ENCODE measurements around the gene FAM83C. TPM values are rescaled to one million over a fixed set of nuclear protein-coding genes. Genes with fewer than 3 reads are reported as not detected.

Gene FAM83C
- 39.1 TPM for total RNA-seq

DNA sequence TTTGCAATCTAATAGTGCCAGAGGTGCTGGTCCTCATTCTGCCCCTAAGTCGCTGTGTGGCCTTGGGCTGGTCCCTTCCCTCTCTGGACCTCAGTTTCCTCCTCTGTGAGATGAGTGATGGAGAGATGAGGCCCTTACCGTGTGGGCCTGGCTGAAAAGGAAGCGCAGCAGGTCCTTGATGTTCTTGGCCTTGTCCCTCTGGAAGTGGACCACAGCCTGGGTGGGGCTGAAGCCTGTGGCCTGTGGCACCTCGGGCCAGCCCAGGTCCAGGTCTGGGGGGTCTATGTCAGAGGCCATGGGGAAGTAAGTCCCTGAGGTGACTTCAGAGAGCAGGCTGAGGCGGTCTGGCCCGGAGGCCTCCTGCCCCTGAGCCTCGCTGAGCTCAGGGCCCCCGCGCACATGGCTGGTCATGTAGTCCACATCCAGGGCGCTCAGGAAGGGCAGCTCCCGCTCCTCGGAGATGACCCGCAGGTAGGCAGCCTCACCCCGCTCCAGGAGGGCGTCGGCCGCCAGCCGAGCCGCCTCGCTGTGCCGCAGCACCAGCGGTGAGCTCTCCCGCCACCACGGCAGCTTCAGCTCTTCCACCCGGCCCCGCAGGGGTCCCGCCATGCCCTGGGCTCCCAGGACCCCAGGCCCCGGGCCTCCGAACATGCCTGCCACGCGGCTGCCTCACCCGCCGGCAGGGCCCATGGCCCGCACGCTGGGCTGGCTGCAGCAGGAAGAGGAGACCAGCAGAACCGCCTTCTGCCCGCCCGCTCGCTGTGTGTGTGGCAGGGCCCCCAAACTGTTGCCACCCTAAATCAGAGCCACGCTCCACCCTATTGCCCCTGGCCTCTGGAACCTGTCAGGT is at the start of gene FAM83C:
FAM83C (minus strand) TSS at position 772 of the 850 bp plus-strand sequence; CDS start at position 651, 121 bp downstream.
- ATAC-seq: peak; percentile 87

DNA sequence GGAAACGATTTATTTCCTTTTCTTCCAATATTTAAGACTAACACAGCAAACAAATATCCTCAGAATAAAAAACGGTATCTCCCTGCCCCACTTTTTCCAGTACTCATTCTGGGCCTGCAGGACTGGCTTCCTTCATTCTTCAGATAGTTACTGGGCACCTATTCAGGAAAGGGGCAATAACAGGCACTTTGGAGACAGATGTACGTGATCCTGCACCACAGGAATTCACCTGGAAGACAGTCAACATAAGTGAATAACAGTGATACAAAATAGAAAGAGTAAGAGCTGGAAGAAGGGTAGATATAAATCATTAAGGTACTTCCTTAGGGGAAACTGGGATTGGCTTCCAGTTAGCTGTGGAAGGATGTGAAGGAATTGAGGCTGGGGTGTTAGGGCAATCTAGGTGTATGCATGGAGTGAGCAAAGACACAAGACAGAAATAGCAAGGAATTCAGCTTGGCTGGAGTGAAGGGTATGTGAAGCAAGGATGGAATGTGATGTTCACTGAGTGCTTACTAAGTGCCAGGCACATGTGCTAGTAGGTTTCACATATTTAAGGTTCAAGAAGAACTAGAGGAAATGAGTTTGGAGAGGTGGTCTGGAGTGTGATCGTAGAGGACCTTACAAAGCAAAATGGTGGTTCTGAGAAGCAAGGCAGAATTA is 49.3 kb upstream of the FAM83C start:
- ATAC-seq: no peak

DNA sequence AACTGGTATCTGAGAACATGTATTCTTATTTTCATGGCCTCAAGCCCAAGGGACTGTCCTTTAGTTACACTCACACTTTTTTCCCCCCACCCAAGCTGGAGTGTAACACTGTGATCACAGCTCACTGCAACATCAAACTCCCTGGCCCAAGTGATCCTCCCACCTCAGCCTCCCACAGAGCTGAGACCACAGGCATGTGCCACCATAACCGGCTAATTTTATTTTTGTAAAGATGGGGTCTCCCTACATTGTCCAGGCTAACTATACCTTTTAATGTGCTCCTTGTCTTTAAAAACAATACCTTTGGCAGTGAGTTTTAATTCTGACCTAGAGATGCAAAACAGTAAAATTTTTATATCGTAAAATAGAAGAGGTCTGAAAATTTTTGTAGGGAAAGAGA is 48.2 kb upstream of the FAM83C start:
- ATAC-seq: no peak

DNA sequence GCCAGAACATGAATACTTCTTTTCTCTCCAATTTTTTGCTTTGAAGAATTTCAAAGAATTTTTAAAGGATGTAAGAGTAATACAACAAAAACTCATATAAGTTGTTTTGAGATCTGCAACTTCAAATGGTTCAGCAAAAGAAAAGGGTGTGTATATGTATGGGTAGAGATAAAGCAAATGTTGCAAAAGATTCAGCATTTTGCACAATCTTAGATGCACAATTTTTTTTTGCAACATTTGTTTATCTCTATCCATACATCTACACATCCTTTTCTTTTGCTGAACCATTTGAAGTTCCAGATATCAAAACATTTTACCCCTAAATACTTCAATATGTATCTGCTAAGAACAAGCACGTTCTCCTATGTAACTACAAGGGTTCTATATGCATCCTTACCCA is 47.4 kb upstream of the FAM83C start:
- no peak for ATAC-seq

DNA sequence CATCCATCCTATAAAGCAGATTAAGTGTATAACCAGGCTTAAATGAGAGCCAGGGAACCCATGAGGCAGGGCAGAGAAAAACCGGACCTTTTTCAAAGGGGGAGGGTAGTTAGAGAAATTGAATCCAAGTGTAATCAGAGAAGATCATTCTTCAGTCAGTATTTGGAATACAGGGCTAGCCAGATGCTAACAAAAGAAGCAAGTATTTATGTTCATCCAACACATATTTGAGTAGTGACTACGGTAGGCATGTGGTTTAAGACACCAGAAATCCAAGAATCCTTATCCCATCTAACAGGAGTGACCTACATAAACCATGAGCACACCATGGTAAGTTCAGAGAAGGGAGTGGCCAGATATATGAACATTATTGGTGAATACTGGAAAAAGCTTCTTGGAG is 46.8 kb upstream of the FAM83C start:
- no peak for ATAC-seq

DNA sequence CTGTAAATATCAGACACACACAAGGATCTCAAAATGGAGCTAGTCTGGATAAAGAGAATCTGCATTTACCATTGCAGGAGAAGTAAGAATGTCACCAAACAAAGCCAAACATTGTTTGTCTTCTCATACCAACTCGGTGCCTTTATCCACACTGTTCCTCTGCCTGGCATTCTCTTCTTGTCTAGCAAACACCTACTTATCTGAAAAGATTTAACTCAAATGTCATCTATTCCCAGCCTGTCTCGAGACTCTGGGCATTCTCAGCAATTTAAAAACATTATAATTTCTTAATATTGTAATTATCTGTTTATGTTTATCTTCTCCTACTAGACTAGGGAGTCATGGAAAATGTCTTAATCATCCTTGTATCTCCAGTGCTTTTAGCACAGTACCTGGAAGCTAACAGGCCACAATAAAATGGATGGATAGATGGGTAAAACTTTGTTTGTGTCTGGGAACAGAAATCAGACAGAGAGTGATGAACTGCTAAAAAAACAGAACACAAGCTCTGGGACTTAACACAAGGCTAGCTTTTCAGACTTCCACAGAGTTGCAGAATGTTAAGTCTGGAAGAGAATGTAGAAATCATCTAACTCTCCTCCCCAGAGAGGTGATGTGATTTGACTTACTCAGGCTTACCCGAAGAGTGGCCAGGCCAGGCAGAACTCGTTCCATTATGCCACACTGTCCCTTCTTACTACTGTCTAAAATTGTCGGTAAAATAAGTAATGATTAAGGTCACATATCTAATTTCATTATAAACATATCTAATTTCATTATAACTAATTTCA is 42.3 kb upstream of the FAM83C start:
- ATAC-seq: no peak

DNA sequence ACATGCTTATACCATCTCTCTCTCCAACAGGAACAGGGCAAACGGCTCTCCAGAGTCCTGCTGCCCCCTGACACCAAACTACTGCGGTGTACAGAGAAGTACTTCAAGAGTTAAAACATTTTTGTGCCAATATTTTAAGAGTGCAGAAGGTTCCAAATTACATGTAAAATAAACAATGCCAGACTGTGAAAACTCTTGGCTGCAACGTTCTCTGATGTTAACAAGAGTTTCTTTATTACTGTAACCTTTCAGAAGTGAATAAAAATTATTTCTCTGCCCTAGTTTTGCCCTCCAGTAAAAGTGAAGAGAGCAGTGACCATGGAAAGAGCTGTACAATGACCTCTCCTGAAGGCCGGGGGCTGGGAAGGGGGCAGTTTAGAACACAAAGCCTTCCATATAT is 41.4 kb upstream of the FAM83C start:
- ATAC-seq: no peak

DNA sequence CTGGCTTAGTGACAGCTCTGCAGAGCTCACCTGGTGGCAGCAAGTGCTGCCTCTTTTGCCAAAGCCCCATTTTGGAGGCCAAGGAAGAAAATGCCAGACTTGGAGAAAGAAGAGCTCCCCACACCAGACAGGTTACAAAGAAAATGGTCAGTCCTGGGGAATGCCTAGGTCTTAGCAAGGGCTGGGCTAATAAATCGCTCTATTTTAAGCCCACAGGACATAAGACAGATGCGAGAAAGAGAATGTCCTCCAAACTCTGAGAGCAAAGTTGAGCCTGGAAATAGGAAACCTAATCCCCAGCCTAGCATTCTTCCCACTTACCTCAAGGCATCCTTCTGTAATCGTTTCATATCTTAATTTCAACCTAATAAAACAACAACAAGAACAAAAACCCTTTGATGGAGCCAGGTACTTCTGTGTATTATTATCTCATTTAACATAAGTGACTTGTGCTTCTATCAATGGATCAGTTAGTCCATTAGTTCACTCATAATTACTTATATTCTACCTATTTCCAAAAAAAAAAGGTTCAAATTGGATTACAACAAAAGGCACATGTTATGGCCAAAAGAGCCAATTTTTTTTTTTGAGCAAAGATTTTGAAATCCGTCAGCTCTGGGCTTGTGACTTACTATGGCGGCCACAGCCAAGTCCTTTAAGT is 40.4 kb upstream of the FAM83C start:
- no peak for ATAC-seq

DNA sequence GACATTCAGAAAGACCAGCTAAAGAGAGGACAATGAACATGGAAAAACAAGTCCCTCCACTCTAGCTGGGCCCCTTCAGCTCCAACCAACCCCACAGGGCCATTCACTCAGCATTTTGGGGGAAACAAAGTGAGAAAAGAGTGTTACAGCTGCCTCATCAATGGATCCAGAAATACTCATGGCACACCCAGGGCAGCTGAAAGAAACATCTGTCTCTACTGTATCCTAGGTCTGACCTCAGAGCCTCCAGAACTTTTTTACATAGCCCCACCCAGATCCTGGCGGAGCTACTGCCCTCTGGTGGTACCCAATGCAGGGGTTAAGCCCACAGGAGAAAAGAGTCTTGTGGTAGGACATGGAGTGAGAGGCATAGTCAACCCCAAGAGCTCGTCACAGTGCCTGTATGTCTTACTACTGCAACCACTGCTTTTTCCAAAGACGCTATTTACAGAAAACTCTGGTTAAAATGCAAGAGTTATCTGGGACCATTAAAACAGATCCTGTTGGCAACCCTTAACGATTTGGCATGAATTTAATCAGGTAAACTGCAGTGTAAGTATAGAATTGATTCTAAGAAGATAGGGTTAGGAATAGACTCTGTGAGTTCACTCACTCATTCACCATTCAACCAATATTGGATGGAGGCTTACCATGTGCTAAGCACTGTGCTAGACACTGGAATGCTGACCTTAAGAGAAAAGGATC is 37.4 kb upstream of the FAM83C start:
- ATAC-seq: peak; percentile 92

DNA sequence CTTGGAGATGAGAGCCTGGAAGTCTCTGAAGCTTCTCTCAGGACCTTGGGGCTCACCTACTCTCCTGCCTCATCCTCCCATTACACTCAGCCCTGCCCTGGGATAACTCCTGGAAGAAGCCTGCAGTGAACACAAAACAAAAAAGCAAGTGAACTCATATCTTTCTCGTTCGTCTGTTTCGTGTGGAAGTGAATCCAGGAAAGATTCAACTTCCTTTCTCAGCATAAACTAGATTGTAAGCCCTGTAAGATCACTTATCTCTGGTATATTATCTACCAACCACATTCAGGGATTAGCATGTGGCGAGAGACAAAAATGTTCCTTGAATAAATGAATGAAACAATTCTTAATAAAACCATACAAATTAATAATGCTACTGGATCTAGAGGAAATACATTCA is 36.5 kb upstream of the FAM83C start:
- ATAC-seq: no peak

DNA sequence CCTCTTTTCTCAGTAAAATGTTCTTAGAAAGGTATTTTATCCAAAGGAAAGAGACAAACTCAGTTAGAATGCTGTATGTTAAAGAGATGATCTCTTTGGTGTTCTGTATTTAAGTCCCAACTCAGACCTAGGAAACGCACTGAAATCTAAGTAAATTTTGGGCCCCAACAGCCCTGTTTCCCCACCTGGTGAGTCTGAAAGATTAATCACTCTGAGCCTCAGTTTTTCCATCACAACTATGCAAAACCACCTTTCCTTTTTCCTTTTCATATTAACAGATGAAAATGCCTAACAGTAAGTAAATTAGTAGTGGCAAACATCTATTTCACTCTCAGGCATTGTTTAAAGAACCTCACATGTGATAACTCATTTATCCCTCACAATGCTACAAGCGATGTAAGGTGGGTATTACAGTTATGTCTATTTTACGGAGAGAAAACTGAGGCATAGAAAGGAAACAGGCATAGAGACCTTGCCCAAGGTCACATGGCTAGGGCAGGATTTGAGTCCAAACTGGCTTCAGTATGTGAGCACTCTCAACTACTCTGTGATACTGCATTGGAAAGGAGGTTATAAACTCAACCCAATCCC is 36.0 kb upstream of the FAM83C start:
- no peak for ATAC-seq

DNA sequence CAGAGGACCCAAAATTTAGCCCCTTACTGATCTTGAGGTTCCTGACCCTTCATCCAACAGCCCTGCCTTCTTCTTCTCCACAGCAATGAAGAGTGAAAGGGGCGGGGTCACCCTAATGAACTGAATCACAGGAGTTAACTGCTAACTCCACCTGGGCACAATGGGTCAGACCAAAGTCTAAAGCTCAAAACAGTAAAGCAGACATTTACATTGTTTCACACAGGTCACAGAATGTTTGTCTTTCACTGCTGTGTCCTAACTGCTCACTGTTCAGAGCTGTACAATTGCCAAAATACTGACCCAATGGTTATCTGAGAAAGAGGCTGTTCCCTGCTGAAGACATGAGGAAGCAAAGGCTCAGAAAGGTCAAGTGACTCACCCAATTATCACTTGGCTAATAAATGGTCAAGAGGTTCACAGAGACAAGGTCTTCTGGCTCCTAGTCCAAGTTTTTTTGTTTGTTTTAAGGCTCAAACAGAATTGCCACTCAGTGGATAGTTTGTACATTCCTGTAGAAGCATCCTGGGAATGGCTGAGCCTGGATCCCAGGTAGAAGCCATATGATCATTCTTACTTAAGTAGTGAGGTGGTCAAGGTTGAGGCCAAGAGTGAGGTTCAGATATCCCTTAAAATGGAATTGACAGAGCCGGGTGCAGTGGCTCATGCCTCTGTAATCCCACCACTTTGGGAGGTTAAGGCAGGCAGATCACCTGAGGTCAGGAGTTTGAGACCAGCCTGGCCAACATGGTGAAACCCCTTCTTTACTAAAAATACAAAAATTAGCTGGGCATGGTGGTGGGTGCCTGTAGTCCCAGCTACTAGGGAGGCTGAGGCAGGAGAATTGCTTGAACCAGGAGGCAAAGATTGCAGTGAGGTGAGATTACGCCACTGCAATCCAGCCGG is 35.1 kb upstream of the FAM83C start:
- no peak for ATAC-seq

DNA sequence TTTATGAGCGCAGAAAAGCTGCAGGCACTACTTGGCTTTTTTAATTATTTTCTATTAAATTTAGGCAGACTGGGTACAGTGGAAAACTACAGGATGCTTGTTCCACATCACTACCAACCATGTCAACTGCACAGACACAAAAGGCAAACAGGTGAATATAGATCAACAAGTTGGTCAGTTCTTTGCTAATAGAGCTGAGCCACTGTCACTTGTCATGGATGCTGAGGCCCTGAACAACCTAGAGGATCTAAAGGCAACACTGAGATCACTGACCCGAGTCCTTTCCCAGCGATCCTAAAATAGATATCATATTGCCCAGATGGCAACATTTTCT is 34.5 kb upstream of the FAM83C start:
- ATAC-seq: no peak

DNA sequence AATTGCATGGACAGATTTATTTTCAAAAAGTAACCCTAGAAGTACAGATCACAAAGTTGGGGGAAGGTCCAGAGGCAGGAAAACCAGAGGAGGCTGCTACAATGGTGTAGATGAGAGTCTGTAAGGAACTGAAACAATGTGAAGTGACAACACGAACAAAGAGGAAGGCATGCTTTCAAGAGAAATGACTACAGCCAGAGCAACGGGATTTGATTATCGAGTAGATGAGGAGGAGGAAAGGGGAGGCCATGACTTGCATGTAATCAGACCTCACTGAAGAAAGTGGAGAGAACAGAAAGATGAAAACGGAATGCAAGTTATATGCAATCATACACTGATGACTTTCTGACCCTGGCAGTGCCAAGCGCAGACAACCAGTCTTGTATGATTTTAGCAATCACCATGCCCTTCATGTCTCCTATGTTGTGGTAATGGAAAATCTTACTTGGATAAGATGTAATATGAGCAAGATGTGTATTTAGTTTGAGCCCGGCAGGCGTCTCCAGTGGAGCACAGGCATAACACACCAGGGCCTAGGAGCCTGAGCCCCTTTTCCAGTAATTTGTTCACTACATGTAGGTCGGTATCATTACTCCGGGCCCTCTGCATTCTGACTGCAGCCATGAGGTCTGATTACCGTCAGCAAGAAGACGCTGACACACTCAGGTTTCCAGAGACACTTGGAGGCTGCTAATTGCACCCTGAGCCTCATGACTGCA is 34.0 kb upstream of the FAM83C start:
- no peak for ATAC-seq

DNA sequence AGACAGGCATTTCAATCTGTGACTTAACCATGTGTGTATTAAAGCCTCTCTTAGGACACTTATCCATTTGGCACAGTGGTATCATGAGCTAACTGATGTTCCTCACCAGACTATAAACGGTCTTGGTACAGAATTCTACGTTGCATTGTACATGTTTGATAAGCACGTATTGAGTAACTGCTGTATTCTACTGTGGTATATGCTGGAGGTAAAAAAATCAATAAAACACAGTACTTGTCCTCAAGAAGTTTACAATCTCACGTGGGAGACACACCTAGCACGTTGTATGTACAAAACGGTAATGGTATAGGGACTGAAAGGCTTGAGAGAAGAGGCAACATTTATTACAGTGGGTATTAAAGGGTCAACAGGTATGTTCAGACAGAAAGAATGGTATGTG is 33.2 kb upstream of the FAM83C start:
- no peak for ATAC-seq

DNA sequence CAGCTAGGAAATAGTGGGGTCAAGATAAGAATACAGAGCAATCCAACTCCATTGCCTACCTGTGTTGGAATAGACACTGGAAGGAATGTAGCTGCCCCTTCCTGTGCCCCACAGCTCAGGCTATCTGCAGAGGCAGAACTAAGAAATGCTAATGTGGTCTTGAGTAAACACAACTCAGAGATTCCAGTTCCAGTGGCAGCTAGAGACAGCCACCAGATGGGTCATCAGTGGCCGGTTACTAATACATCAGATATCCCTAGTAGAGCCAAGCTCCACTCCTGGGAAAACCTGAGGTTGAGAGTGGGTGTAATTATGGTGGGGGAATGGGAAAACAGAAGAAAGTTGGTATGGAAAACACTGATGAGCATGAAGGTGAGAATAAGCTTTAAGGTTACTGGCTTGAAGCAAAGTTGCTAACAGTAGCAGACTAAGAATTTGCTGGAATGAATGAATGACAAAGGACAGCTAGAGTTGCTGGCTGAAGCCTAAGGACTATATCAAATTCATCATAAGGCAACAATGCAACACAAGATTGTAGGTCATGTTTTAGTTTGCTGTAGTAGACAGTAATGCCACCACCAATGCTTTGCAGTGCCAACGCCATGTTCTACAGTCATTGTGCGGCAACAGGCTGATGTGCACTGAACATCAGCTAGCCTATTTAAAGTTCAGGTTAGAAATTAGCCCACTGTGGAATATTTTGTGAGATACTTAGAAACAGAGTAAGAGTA is 28.3 kb upstream of the FAM83C start:
- ATAC-seq: no peak

DNA sequence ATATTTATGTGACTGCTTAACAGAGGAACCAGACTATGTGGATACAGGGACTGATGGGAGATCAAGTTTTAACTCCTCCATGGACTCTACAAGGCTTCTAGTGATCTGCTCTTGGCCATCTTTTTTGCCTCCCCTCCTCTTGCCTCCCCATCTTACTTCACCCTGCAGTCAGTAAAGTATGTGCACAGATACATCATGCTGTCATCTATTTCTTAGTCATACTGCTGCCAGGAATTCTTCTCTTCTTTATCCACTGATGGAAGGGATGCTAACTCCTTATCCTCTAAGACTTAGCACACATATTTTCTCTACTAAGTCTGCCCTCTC is 27.6 kb upstream of the FAM83C start:
- ATAC-seq: peak; percentile 12

DNA sequence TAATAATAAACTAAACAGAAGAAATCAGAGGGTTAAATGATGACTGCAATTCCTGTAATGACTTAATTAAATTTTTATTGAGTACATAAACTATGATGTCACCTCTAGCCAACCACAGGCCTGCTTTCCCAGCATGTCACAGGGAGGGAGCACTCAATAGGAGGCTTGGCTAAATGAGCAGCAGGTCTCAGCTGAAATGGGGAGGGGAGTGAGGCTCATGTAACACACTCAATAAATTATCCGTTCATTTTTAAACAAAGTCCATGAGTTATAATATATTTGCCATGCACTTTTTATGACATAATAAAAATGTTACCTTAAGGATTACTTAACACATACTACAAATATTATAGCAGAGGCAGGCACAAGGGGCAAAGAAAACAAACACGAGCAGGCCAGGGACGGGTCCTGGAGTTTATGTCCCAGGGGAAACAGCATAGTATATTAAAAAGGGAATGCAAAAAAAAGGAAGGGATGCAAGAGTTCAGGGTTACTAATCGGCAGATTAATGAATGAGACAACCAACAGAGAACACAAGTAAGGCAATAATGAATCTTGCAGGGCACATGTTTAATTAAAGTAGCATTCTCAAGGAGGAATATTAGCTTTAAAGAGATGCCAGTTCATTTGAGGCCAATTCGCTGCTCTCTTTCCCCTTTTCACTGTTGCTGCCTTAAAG is 27.1 kb upstream of the FAM83C start:
- ATAC-seq: peak; percentile 24
